Measurements from ENCODE around the gene MTUS2.

DNA sequence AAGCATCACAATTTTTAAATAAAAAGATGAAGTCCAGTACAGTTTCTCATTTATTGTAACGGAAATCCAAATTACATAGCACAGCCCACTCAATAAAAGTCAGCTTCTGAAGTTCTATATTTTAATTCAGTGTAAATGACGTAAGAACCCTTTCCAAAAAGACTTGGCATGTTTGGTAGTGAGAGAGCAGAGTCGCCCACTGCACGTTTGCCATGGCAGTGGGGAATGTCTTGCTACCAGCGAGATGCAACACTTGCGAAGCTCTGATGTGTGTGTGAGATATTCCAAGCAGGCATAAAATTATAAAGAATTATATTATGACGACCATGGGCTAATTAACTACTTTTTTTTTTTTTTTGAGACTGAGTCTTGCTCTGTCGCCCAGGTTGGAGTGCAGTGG lies 585.3 kb downstream of the MTUS2 start:
- TF ChIP-seq, protein P1, sequence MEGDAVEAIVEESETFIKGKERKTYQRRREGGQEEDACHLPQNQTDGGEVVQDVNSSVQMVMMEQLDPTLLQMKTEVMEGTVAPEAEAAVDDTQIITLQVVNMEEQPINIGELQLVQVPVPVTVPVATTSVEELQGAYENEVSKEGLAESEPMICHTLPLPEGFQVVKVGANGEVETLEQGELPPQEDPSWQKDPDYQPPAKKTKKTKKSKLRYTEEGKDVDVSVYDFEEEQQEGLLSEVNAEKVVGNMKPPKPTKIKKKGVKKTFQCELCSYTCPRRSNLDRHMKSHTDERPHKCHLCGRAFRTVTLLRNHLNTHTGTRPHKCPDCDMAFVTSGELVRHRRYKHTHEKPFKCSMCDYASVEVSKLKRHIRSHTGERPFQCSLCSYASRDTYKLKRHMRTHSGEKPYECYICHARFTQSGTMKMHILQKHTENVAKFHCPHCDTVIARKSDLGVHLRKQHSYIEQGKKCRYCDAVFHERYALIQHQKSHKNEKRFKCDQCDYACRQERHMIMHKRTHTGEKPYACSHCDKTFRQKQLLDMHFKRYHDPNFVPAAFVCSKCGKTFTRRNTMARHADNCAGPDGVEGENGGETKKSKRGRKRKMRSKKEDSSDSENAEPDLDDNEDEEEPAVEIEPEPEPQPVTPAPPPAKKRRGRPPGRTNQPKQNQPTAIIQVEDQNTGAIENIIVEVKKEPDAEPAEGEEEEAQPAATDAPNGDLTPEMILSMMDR (IDR thresholded peaks at IDR 0.05): no peak
- no peak for TF ChIP-seq ZFX (IDR thresholded peaks at IDR 0.05; ENCODE audit: borderline replicate concordance)

All from 22Rv1 (cell line).